ENCODE results near the gene WDR45B. TPM values are rescaled to one million over a fixed set of nuclear protein-coding genes. Genes with fewer than 3 reads are reported as not detected.

WDR45B gene
- total RNA-seq, 1 experiment from 2014 or later, result 110 TPM

DNA sequence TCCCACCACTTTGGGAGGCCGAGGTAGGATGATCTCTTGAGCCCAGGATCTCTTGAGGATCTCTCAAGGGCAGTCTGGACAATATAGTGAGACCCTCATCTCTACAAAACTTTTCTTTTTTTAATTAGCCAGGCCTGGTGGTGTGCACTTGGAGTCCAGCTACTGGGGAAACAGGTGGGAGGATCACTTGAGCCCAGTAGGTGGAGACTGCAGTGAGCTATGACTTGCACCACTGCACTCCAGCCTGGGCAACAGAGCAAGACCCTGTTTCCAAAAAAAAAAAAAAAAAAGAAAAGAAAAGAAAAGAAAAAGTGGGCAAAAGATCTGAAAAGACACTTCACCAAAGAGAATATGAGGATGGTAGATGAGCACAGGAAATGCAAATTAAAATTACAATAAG is 35.3 kb upstream of the WDR45B start:
- H3K27me3 ChIP-seq, result no peaks in the 10 kb centered on the region
- H3K4me3 ChIP-seq, result no peak overlapping the region
- H3K9me3 ChIP-seq, result peaks cover 15% of the 10 kb centered on the region
- DNase-seq, result no peak
- no peaks in the 10 kb centered on the region for H3K36me3 ChIP-seq

DNA sequence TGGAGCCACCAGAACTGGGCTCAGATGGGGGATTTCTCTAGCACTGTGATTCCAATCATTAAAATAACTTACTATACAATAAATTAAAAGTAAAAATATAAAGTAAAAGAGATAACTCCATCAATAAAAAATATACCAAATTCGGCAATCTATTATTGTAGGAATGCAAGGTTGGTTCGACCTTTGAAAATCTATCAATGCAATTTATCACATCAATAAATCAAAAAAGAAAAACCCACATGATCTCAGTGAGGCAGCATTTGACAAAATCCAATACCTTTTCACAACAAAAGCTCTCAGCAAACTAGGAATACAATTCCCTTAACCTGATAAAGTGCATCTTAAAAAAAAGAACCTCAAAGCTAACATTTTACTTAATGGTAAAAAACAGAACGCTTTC is 33.3 kb upstream of the WDR45B start:
- Histone ChIP-seq H3K4me3 (no peak overlapping the region), H3K27me3 (no peaks in the 10 kb centered on the region), H3K36me3 (no peaks in the 10 kb centered on the region), H3K9me3 (peaks cover 15% of the 10 kb centered on the region)
- DNase-seq, result no peak

DNA sequence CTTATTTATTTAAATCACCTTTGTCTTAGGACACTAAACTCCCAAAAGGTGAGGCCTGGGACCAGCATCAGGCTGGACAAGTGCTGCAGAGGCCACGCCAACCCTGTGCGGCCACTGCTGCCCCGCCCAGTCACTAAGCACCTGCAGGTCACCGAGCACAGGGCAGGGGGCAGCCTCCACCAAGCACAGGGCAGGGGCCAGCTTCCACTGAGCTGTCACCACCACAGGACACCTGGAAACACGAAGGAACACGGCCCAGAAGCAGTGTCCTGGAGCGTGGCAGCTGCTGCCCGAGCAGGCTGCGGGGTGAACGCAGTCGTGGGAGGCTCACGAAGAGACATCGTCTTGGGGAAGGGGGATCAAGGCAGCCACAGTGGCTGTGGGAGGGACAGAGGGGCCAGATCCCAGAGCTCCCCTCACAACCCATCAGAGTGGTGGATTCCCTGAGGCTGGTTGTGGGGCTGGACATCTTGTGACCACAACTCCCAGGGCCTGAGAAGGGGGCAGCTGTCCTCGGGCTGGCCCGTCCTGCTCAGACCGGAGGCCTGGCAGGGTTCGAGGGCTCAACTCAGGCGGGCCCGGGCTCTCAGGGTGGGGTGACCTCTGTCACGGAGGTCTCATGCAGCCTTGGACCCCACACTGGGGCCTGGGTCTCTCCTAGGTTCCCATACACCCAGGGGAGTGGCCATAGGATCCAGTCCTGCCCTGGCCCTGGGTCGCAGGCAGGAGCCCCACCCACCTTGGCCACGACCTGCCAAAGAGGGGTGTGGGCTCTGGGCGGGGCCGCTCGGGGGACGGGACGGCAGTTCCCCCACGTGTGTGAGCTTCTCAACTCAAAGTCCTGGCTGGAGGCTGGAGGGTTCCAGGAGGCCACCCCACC is 31.6 kb upstream of the WDR45B start:
- Histone ChIP-seq H3K9me3 (peaks cover 15% of the 10 kb centered on the region), H3K4me3 (no peak overlapping the region), H3K36me3 (no peaks in the 10 kb centered on the region), H3K27me3 (no peaks in the 10 kb centered on the region)
- DNase-seq, result no peak

DNA sequence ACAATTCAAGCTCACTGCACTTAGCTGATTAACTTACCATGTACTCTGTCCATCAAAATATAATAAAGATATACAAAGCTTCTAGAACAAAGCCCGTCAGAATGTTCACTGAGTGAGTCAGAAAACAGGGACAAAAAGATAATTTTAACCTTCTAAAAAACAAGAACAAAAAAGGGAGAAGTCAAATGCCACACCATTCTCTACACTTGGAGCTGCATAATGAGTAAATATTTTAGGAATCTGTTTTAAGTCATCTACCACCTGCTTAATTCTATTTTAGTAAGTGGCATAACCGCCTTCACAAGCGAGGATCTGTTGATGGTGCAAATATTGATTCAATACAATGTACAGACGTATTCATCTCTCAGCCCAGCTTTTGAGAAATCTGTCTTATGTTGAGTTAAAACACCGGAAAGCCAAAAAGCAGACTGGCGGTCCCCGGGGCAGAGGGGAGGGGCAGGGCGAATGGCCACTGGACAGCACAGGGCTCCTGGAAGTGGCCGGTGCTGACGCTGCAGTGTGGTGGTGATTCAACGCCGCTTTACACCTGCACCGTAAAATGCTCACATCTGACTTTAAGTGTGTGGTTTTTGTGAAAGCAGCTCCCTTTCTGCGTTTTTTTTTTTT is 30.1 kb upstream of the WDR45B start:
- Histone ChIP-seq H3K36me3 (no peaks in the 10 kb centered on the region), H3K9me3 (peaks cover 15% of the 10 kb centered on the region), H3K4me3 (no peak overlapping the region), H3K27me3 (no peaks in the 10 kb centered on the region)
- no peak for DNase-seq

DNA sequence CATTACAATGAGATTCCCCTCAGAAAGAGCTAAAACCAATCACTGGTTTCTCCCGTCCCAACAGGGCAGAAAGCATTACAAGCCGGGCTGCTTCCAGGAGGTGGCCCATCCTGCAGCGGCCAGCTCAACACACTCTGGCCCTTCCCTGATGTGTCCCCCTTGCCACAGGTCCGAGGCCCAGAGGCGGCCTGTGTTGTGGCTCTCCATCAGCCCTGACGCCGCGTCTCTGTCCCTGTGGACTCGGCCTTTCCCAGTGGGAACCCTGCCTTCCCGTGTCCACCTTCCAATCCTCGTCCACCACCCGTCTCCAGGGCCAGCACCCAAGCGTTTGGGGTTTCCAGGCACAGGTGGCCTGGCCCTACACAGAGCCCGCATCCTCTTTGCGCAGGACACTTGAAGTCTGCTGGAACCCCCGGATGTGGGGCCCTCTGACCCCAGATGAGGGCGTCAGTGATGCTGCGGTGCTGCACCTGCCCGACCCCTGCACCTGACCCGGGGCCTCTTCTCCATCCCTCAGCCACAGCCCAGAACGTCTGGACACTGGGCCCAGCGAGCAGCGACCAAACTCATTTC is 29.2 kb upstream of the WDR45B start:
- Histone ChIP-seq H3K9me3 (peaks cover 12% of the 10 kb centered on the region), H3K4me3 (no peak overlapping the region), H3K27me3 (no peaks in the 10 kb centered on the region), H3K36me3 (no peaks in the 10 kb centered on the region)
- no peak for DNase-seq

DNA sequence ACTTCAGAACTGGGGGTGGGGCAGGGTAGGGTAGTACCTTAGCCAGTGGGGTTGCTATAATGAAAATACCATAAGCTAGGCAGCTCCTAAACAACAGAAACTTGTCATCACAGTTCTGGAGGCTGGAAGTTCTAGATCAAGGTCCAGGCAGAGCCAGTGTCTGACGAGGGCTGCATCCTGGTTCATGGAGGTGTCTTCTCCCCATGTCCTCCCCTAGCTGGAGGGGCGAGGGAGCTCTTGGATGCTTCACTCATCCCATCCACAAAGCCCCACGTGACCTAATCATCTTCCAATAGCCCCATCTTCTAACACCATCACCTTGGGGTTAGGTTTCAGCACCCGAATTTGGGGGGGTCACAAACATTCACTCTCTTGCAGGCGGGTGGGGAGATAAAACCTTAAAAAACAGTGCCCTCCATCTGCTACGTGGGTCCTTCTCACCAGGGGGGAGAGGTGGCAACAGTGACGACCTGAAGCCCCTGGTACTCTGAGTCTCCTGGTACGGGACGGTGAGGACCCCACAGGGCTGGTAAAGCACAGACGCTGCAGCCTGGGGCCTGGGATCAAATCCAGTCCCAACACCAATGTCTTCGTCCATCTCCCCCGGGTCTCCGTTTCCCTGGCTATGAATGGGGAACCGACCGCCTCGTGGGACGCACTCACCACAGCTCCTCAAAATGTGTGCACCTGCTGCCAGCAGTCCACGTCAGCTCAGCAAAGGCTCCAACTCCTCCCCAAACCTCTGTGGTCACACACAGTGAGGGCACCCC is 27.4 kb upstream of the WDR45B start:
- H3K4me3 ChIP-seq, result no peak overlapping the region
- H3K9me3 ChIP-seq, result no peaks in the 10 kb centered on the region
- no peaks in the 10 kb centered on the region for H3K36me3 ChIP-seq
- no peak for DNase-seq
- H3K27me3 ChIP-seq, result no peaks in the 10 kb centered on the region

DNA sequence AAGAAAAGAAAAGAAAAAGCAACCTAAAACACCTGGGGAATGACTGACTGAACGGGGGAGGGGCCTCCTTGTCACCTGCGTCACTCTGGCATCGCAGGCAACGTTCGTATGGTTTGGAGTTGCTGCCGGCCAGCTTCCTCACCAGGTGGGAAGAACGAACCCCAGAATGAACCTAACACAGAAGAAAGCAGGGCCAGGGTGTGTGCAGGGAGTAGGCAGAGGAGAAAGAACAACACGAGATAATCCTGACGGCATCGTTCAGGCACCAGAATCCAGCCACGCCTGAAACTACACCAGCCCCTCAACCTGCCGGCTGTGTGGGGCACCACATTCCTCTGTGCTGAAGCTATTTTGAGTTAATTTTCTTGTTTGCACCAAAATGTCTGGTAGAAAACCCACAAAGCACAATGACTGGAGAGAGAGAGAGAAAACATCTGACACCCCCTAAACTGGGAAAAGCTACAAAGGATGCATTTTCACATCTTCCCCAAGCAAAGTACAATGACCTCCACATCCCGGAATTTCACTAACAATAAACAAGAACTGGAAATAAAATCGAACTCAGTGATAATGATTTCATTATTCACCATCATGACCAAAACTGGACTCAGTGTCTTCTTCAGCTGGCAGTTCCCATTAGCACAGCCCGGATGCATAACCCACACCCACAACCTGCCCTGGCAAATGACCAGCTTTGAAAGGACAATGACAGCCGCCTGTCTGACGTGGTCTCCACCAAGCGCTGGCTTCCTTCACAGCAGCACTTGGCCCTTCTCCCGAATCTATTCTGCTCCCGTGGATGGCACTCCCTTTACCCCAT is 26.6 kb upstream of the WDR45B start:
- DNase-seq, result no peak
- no peak overlapping the region for H3K4me3 ChIP-seq
- H3K27me3 ChIP-seq, result no peaks in the 10 kb centered on the region
- no peaks in the 10 kb centered on the region for H3K9me3 ChIP-seq
- no peaks in the 10 kb centered on the region for H3K36me3 ChIP-seq

DNA sequence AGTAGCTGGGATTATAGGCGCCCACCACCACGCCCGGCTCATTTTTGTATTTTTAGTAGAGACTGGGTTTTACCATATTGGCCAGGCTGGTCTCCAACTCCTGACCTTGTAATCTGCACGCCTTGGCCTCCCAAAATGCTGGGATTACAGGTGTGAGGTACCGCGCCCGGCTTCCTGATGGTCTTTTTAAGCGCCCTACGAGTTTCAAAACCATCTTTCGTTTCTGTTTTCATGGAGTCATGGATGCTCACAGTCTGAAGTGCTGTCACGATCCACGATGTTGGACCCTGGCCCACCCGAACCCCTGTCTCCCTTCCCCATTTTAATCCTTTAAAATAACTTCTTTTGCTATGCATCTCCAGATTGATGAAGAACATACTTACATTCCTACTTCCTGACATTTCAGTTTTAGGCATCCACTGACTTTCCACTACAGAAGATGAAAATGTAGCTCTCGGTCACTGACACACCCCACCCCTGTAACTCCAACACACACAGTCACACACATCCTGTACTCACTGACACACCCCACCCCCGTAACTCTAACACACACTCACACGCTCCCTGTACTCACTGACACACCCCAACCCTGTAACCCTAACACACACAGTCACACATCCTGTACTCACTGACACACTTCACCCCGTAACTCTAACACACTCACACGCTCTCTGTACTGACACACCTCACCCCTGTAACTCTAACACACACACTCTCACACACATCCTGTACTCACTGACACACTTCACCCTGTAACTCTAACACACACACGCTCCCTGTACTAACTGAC is 22.6 kb upstream of the WDR45B start:
- DNase-seq, result no peak
- Histone ChIP-seq H3K4me3 (no peak overlapping the region), H3K36me3 (no peaks in the 10 kb centered on the region), H3K9me3 (no peaks in the 10 kb centered on the region), H3K27me3 (no peaks in the 10 kb centered on the region)

DNA sequence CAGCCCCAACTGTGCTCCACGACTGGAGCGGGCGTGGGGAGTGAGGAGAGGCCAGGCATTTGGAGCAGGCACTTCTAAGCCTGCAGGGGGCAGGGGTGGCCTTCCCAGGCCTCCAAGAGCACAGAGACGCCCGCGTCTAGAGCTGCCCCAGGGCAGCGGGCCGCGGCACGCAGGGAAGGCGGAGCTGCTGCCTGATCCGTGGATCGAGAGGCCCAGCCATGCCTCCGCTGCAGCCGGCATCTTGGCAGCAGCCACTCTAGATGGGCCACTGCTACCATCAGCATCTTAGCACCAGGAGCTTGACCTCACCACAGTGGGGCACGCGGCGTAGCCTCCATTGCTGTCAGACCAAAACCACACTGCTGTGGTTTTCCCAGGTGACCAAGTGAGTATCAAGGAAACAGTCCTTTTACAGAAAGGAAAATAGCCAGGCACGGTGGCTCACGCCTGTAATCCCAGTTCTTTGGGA is 20.4 kb upstream of the WDR45B start:
- Histone ChIP-seq H3K27me3 (no peaks in the 10 kb centered on the region), H3K36me3 (no peaks in the 10 kb centered on the region), H3K9me3 (no peaks in the 10 kb centered on the region), H3K4me3 (no peak overlapping the region)
- peak; percentile 58 for DNase-seq

DNA sequence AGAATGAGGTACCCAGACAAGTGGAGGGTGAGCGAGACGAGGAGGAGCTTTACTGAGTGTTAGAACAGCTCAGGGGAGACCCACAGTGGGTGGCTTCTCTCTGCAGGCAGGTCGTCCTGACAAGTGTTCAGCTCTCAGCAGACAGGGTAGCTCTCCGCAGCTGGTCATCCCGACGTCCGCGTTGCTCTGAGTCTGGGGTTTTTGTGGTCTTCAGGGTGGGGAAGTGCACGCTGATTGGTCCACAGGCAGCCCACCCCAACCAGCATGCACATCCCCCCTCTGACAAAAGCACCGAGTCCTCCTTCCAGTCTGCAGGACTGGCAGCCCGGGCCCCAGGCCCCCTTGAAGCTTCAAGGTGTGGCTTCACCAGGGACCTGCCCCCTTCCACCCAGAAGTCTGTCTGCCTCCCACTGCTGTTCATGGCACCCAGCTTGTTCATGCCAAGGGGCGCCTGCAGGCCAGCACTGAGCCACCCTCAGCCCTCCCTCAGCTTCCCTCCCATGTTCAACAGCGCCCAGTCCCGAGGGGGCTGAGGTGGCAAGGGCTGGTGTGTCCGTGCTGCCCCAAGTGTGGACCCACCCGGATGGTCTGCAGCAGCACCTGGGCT is 19.9 kb upstream of the WDR45B start:
- H3K36me3 ChIP-seq, result no peaks in the 10 kb centered on the region
- no peak overlapping the region for H3K4me3 ChIP-seq
- no peaks in the 10 kb centered on the region for H3K9me3 ChIP-seq
- DNase-seq, result no peak
- no peaks in the 10 kb centered on the region for H3K27me3 ChIP-seq

DNA sequence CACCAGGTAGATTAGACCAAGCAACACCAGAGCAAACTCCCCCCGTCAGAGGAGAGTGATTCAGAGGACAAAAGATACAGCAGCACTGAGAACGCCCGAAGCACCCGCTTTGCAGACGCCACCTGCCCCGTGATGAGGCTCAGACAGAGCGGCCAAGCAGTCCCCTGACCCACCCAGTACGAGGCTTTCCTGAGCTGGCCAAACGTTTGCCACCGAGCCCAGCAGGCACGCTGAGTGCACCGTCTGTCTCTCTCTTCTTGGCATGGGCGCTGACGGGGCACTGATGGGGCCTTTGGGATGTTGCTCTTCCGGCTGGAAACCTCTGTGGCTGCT is 19.4 kb upstream of the WDR45B start:
- no peaks in the 10 kb centered on the region for H3K36me3 ChIP-seq
- no peak for DNase-seq
- no peaks in the 10 kb centered on the region for H3K27me3 ChIP-seq
- no peak overlapping the region for H3K4me3 ChIP-seq
- H3K9me3 ChIP-seq, result no peaks in the 10 kb centered on the region

DNA sequence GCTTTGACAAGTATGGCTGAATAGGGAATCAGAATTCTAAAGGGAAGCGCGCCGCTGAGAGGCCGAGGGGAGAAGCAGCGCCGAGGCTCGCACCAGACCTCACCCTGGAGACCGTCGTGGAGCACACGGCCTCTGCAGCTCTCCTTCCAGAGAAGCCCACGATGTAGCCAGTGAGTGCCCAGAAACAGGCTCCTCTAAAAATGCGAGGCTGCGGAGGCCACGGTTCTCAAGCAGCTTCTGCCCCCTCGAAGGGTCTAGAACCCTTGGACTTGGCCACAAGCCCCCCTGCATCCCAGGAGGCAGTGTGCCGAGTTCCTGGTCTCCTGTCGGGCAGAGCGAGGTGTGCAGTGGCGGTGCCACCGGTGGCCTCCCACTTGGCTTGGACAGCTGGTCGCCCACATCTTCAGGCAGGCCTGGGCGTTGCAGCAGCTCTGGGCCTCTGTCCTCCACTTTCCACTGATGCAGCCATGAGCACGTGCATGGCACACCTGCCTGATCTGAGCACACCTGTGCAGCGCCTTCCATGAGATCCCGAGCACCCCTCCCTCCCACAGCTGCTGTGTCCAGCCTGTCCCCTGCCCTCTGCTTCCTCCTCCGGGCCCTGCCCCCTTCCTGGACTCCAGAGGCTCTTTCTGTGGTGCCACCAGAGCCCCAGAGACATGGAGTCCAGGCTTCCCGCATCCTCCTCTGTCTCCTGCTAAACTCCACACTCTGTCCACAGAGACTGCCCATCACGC is 18.9 kb upstream of the WDR45B start:
- Histone ChIP-seq H3K36me3 (no peaks in the 10 kb centered on the region), H3K27me3 (no peaks in the 10 kb centered on the region), H3K4me3 (no peak overlapping the region), H3K9me3 (no peaks in the 10 kb centered on the region)
- no peak for DNase-seq

DNA sequence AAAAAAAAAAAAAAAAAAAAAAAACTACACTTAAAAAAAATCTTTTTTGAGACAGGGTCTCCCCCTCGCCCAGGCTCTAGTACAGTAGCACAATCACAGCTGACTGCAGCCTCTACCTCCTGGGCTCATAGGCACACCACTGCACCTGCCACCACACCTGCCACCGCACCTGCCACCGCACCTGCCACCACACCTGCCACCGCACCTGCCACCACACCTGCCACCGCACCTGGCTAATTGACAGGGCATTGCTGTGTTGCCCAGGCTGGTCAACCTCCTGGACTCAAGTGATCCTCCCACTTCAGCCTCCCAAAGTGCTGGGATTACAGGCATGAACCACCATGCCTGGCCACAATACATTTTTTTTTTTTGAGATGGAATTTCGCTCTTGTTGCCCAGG is 17.6 kb upstream of the WDR45B start:
- Histone ChIP-seq H3K4me3 (no peak overlapping the region), H3K9me3 (no peaks in the 10 kb centered on the region), H3K27me3 (no peaks in the 10 kb centered on the region), H3K36me3 (no peaks in the 10 kb centered on the region)
- DNase-seq, result no peak

DNA sequence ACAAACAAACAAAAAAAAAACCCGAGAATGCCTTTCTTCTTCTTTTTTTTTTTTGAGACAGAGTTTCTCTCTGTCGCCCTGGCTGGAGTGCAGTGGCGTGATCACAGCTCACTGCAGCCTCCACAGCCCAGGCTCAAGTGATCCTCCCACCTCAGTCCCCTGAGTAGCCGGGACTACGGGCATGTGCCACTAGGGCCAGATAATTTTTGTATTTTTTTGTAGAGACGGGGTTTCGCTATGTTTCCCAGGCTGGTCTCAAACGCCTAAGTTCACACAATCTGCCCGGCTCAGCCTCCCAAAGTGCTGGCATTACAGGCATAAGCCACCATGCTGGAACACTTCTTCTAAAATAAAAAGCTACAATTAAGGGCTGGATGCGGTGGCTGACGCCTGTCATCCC is 17.0 kb upstream of the WDR45B start:
- Histone ChIP-seq H3K9me3 (no peaks in the 10 kb centered on the region), H3K4me3 (no peak overlapping the region), H3K27me3 (no peaks in the 10 kb centered on the region), H3K36me3 (no peaks in the 10 kb centered on the region)
- no peak for DNase-seq

DNA sequence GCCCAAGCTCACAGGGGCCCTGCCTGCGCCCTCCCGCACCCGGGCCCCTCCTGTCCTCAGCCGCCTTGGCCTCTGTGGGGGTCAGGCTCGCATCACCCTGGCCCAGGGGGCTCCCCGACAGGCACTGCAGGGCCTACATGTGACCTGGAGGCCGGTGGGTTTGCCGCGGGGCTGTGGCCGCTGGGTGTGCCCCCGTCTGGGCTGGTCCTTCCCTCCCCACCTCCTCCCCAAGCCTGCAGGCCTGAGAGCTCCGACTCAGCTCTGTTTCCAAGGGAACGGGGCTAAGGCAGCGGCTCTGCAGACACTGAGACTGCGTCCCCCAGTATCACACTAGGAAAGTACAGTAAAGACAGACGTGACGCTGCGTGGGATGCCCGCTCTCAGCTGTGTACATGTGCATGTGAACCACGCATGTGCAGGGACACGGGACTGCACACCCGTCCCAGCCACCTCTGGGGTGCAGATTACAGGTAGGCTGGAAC is 16.5 kb upstream of the WDR45B start:
- H3K9me3 ChIP-seq, result no peaks in the 10 kb centered on the region
- no peak overlapping the region for H3K4me3 ChIP-seq
- H3K36me3 ChIP-seq, result no peaks in the 10 kb centered on the region
- DNase-seq, result no peak
- H3K27me3 ChIP-seq, result no peaks in the 10 kb centered on the region
